ENCODE measurements around the gene IGLL1. TPM values are rescaled to one million over a fixed set of nuclear protein-coding genes. Genes with fewer than 3 reads are reported as not detected.
"Not testable (repeated sequence)": the region's sequence is repeated elsewhere in the genome, so short reads cannot be mapped to it uniquely, and the experiment has no call there.

The IGLL1 gene
- total RNA-seq, 2 donors from 2014 or later: not detected

GRCh38 chr22:23549198-23549595, 30.9 kb downstream of the IGLL1 start:
- no peaks in the 10 kb centered on the region for H3K4me1 Mint-ChIP-seq (ENCODE audit: low read depth in 2 of 2)
- H3K36me3 Mint-ChIP-seq: peaks cover 4% of the 10 kb centered on the region
- H3K27ac Mint-ChIP-seq: no peak overlapping the region
- H3K27me3 Mint-ChIP-seq: peaks cover 0 to 5% of the 10 kb centered on the region in 2 donors
- DNase-seq (ENCODE audit: low spot score) (no peak), ATAC-seq (no peak)
- H3K4me3 Mint-ChIP-seq: no peak overlapping the region
- no peaks in the 10 kb centered on the region for H3K9me3 Mint-ChIP-seq

- peaks cover 0 to 5% of the 10 kb centered on the region in 2 donors for H3K27me3 Mint-ChIP-seq
- peaks cover 4% of the 10 kb centered on the region for H3K36me3 Mint-ChIP-seq
- H3K4me1 Mint-ChIP-seq (ENCODE audit: low read depth in 2 of 2): no peaks in the 10 kb centered on the region
- no peaks in the 10 kb centered on the region for H3K9me3 Mint-ChIP-seq
- ATAC-seq (peak in 1 of 2 donors; percentile 45), DNase-seq (ENCODE audit: low spot score) (no peak)
- no peak overlapping the region for H3K4me3 Mint-ChIP-seq
- no peak overlapping the region for H3K27ac Mint-ChIP-seq
Observed at GRCh38 chr22:23548501-23549197, 31.4 kb downstream of the IGLL1 start.

- ATAC-seq: no peak
- Mint-ChIP-seq H3K4me3 (no peak overlapping the region), H3K4me1 (ENCODE audit: low read depth in 2 of 2) (no peaks in the 10 kb centered on the region), H3K36me3 (peaks cover 4% of the 10 kb centered on the region), H3K9me3 (no peaks in the 10 kb centered on the region), H3K27ac (no peak overlapping the region), H3K27me3 (peaks cover 0 to 5% of the 10 kb centered on the region in 2 donors)
- no peak for DNase-seq (ENCODE audit: low spot score)
Observed at GRCh38 chr22:23547818-23548500, 32.1 kb downstream of the IGLL1 start.

GRCh38 chr22:23547382-23547781, 32.7 kb downstream of the IGLL1 start:
- not testable (repeated sequence) for H3K27ac Mint-ChIP-seq; DNase-seq (ENCODE audit: low spot score); H3K4me1 Mint-ChIP-seq (ENCODE audit: low read depth in 2 of 2); ATAC-seq; H3K9me3 Mint-ChIP-seq; H3K4me3 Mint-ChIP-seq; H3K36me3 Mint-ChIP-seq; H3K27me3 Mint-ChIP-seq

- Mint-ChIP-seq H3K4me3 (no peak overlapping the region), H3K4me1 (ENCODE audit: low read depth in 2 of 2) (no peaks in the 10 kb centered on the region), H3K27ac (no peak overlapping the region), H3K27me3 (peaks cover 2 to 10% of the 10 kb centered on the region in 2 donors), H3K36me3 (peaks cover 4% of the 10 kb centered on the region), H3K9me3 (no peaks in the 10 kb centered on the region)
- ATAC-seq: no peak
- no peak for DNase-seq (ENCODE audit: low spot score)
Observed at GRCh38 chr22:23544852-23545251, 35.2 kb downstream of the IGLL1 start.

GRCh38 chr22:23543506-23544000, 36.5 kb downstream of the IGLL1 start:
- H3K4me3 Mint-ChIP-seq; H3K9me3 Mint-ChIP-seq; ATAC-seq; H3K27ac Mint-ChIP-seq; H3K36me3 Mint-ChIP-seq; DNase-seq (ENCODE audit: low spot score): not testable (repeated sequence)
- Mint-ChIP-seq H3K27me3 (peaks cover 2 to 10% of the 10 kb centered on the region in 2 donors), H3K4me1 (ENCODE audit: low read depth in 2 of 2) (peaks cover 9 to 10% of the 10 kb centered on the region in 2 donors)

GRCh38 chr22:23542933-23543332, 37.2 kb downstream of the IGLL1 start:
- DNase-seq (ENCODE audit: low spot score): no peak
- Mint-ChIP-seq H3K9me3 (no peaks in the 10 kb centered on the region), H3K27me3 (peaks cover 2 to 10% of the 10 kb centered on the region in 2 donors), H3K27ac (no peak overlapping the region), H3K4me3 (no peak overlapping the region), H3K36me3 (peaks cover 4% of the 10 kb centered on the region), H3K4me1 (ENCODE audit: low read depth in 2 of 2) (peaks cover 9 to 10% of the 10 kb centered on the region in 2 donors)
- no peak for ATAC-seq

GRCh38 chr22:23542391-23542790, 37.7 kb downstream of the IGLL1 start:
- H3K9me3 Mint-ChIP-seq; H3K27ac Mint-ChIP-seq; H3K4me3 Mint-ChIP-seq; ATAC-seq; H3K36me3 Mint-ChIP-seq; DNase-seq (ENCODE audit: low spot score): not testable (repeated sequence)
- H3K4me1 Mint-ChIP-seq (ENCODE audit: low read depth in 2 of 2): peaks cover 9 to 10% of the 10 kb centered on the region in 2 donors
- peaks cover 2 to 10% of the 10 kb centered on the region in 2 donors for H3K27me3 Mint-ChIP-seq

GRCh38 chr22:23541849-23542281, 38.2 kb downstream of the IGLL1 start:
- H3K4me3 Mint-ChIP-seq; DNase-seq (ENCODE audit: low spot score); H3K27ac Mint-ChIP-seq; H3K36me3 Mint-ChIP-seq; H3K9me3 Mint-ChIP-seq; ATAC-seq: not testable (repeated sequence)
- Mint-ChIP-seq H3K27me3 (peaks cover 2 to 10% of the 10 kb centered on the region in 2 donors), H3K4me1 (ENCODE audit: low read depth in 2 of 2) (peaks cover 9 to 10% of the 10 kb centered on the region in 2 donors)

- H3K4me1 Mint-ChIP-seq (ENCODE audit: low read depth in 2 of 2): peaks cover 9 to 10% of the 10 kb centered on the region in 2 donors
- H3K27me3 Mint-ChIP-seq: peaks cover 2 to 10% of the 10 kb centered on the region in 2 donors
- not testable (repeated sequence) for H3K4me3 Mint-ChIP-seq; H3K9me3 Mint-ChIP-seq; DNase-seq (ENCODE audit: low spot score); H3K36me3 Mint-ChIP-seq; ATAC-seq; H3K27ac Mint-ChIP-seq
Observed at GRCh38 chr22:23540837-23541236, 39.3 kb downstream of the IGLL1 start.

GRCh38 chr22:23539839-23540198, 40.3 kb downstream of the IGLL1 start:
- H3K4me1 Mint-ChIP-seq (ENCODE audit: low read depth in 2 of 2): peaks cover 9 to 10% of the 10 kb centered on the region in 2 donors
- not testable (repeated sequence) for H3K27me3 Mint-ChIP-seq; DNase-seq (ENCODE audit: low spot score); H3K27ac Mint-ChIP-seq; H3K4me3 Mint-ChIP-seq; ATAC-seq; H3K36me3 Mint-ChIP-seq; H3K9me3 Mint-ChIP-seq

GRCh38 chr22:23539135-23539838, 40.8 kb downstream of the IGLL1 start:
- Mint-ChIP-seq H3K27me3 (peaks cover 2 to 5% of the 10 kb centered on the region in 2 donors), H3K9me3 (no peaks in the 10 kb centered on the region), H3K4me1 (ENCODE audit: low read depth in 2 of 2) (peaks cover 9 to 10% of the 10 kb centered on the region in 2 donors), H3K4me3 (peak overlapping the region; percentile 34), H3K27ac (no peak overlapping the region), H3K36me3 (no peaks in the 10 kb centered on the region)
- ATAC-seq: peak; percentile 96 to 97
- peak; percentile 81 for DNase-seq (ENCODE audit: low spot score)

- not testable (repeated sequence) for H3K27ac Mint-ChIP-seq; H3K4me3 Mint-ChIP-seq; H3K36me3 Mint-ChIP-seq; DNase-seq (ENCODE audit: low spot score); H3K9me3 Mint-ChIP-seq; H3K27me3 Mint-ChIP-seq; ATAC-seq
- H3K4me1 Mint-ChIP-seq (ENCODE audit: low read depth in 2 of 2): peaks cover 9 to 10% of the 10 kb centered on the region in 2 donors
Observed at GRCh38 chr22:23538696-23539030, 41.4 kb downstream of the IGLL1 start.

Data from natural killer cell treated with Interleukin-12 subunit alpha and Interleukin-12 subunit beta and Interleukin-15 and Interleukin-18, amount 100 ng/mL, for 72 hours (primary cell).